Fibroblast of lung (primary cell): ENCODE measurements around the gene NFKBIL1. TPM values are rescaled to one million over a fixed set of nuclear protein-coding genes. Genes with fewer than 3 reads are reported as not detected.
"Not testable (repeated sequence)": the region's sequence is repeated elsewhere in the genome, so short reads cannot be mapped to it uniquely, and the experiment has no call there.

Experiments
- DNase-seq, 2 donors: peaks; one replicate each; pipeline versions ENCODE4 v3.0.0 to v3.0.0-alpha.2; 2010; ENCODE audit warnings: low read depth in 2 of 2
- H2AFZ ChIP-seq: 2 replicates; pipeline ENCODE4 v1.5.1; 2012; ENCODE audit warnings: low read length, control low read depth, inconsistent platforms
- H3K27ac ChIP-seq: 2 replicates; pipeline ENCODE4 v1.5.1; 2011; ENCODE audit warnings: low read length, control low read depth; ENCODE audit not compliant: insufficient read depth
- H3K27me3 ChIP-seq: 2 replicates; pipeline ENCODE4 v1.5.1; 2011; ENCODE audit warnings: mild to moderate bottlenecking, low read length; ENCODE audit not compliant: control insufficient read depth, insufficient read depth
- H3K36me3 ChIP-seq: 2 replicates; pipeline ENCODE4 v1.5.1; 2011; ENCODE audit warnings: low read length; ENCODE audit not compliant: control insufficient read depth, insufficient read depth
- H3K4me1 ChIP-seq: 2 replicates; pipeline ENCODE4 v1.5.1; 2011; ENCODE audit warnings: low read length; ENCODE audit not compliant: control insufficient read depth, insufficient read depth; ENCODE audit errors: extremely low read depth
- H3K4me2 ChIP-seq: 2 replicates; pipeline ENCODE4 v1.5.1; 2011; ENCODE audit warnings: low read length, control low read depth; ENCODE audit not compliant: insufficient read depth; ENCODE audit errors: extremely low read depth
- H3K4me3 ChIP-seq, 4 experiments: fragments of 200-600 bp in 1 of 4; sonication (generic) in 1 of 4; replicated peaks in 1 of 4; 2 replicates each; pipeline ENCODE4 v1.5.1; 2011 to 2016; ENCODE audit warnings: low read length in 4 of 4, low read depth in 3 of 4, mild to moderate bottlenecking in 3 of 4, control low read depth in 2 of 4, inconsistent platforms in 1 of 4, mixed read lengths in 1 of 4; ENCODE audit not compliant: insufficient read depth in 1 of 4; ENCODE audit errors: control extremely low read depth in 1 of 4
- H3K79me2 ChIP-seq: 2 replicates; pipeline ENCODE4 v1.5.1; 2012; ENCODE audit warnings: mild to moderate bottlenecking, low read length, inconsistent platforms; ENCODE audit not compliant: control insufficient read depth, insufficient read depth
- H3K9ac ChIP-seq: 2 replicates; pipeline ENCODE4 v1.5.1; 2011; ENCODE audit warnings: mild to moderate bottlenecking, low read length, control low read depth; ENCODE audit not compliant: insufficient read depth
- H3K9me3 ChIP-seq: 2 replicates; pipeline ENCODE4 v1.5.1; 2012; ENCODE audit warnings: low read depth, low read length; ENCODE audit not compliant: control insufficient read depth, insufficient read depth
- H4K20me1 ChIP-seq: 2 replicates; pipeline ENCODE4 v1.5.1; 2011; ENCODE audit warnings: low read length; ENCODE audit not compliant: control insufficient read depth, insufficient read depth; ENCODE audit errors: extremely low read depth
- CTCF ChIP-seq, 2 donors: IDR thresholded peaks in 1 of 2; conservative IDR thresholded peaks in 1 of 2; 1 replicate in 1 of 2; 2 replicates in 1 of 2; pipeline ENCODE4 v1.5.1; 2011 to 2012; ENCODE audit warnings: low read length in 2 of 2, control low read depth in 1 of 2, inconsistent platforms in 1 of 2, low read depth in 1 of 2, mild to moderate bottlenecking in 1 of 2
- EZH2 ChIP-seq: IDR thresholded peaks from 2 replicates; pipeline ENCODE4 v1.5.1; 2012; ENCODE audit warnings: low read length, control low read depth, mild to moderate bottlenecking; ENCODE audit errors: missing control alignments
- polyA plus RNA-seq, 2 donors: library from polyadenylated mRNA; depleted of rRNA in 1 of 2; stranded (reverse) in 1 of 2; unstranded in 1 of 2; fragments of >200 nt; gene quantifications; 2 replicates each; pipeline ENCODE4 v1.2.1, GENCODE V29; 2011 to 2012; ENCODE audit warnings: missing spikeins in 1 of 2
- total RNA-seq: library from RNA; depleted of rRNA; stranded (reverse); fragments of >200 nt; gene quantifications from 2 replicates; pipeline ENCODE4 v1.2.1, GENCODE V29; 2014

Gene NFKBIL1
- total and polyA plus RNA-seq, 2 donors (not counting 1 experiment from before 2014, with no cell fraction given): 5.1 to 44.3 TPM

DNA sequence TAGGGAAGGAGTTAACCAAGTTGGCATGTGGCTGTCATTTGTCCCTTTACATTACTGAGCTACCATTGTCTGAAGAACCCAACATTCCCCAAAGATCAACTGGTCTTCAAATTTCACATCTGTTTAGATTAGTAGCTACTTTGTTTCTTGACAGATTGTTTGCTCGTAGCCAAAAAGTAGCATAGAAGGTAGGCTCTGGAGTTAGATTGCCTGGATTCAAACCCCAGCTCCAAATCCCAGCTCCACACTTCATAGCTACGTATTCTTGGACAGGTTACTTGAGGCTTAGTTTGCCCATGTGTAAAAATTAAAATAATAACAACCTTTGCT is 1.1 kb downstream of the NFKBIL1 start:
- Histone ChIP-seq H4K20me1 (no peaks in the 10 kb centered on the region), H3K9ac (no peak overlapping the region), H3K27ac (no peak overlapping the region), H3K9me3 (no peaks in the 10 kb centered on the region), H3K4me3 (peak overlapping the region in 2 of 4 experiments; percentile 63 to 71), H3K27me3 (no peaks in the 10 kb centered on the region), H3K4me2 (peak overlapping the region; percentile 80), H3K36me3 (no peaks in the 10 kb centered on the region), H3K79me2 (peaks cover 6% of the 10 kb centered on the region), H2AFZ (no peak overlapping the region), H3K4me1 (peaks cover 6% of the 10 kb centered on the region)
- DNase-seq: no peak
- TF ChIP-seq CTCF (conservative IDR thresholded peaks at IDR 0.05 in 1 of 2, IDR thresholded peaks at IDR 0.05 in 1 of 2; ENCODE audit: low read depth in 1 of 2, low read length in 2 of 2) (no peak), EZH2 (no peak)

DNA sequence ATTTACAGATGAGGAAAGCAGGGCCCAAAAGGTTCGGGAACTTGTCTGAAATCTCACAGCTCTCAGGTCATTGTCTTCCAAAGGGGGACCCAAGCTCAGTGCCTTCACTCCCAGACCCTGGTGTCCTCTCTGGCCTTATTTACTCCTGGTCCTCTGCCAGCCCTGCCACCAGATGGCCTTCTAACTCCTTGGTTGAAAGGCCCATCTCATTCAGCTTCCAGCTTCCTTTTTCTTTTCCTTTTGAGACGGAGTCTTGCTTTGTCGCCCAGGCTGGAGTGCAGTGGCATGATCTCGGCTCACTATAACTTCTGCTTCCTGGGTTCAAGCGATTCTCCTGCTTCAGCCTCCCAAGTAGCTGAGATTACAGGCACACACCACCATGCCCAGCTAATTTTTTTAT is 4.0 kb downstream of the NFKBIL1 start:
- not testable (repeated sequence) for H3K27ac ChIP-seq, H3K4me1 ChIP-seq, H3K9me3 ChIP-seq, H3K79me2 ChIP-seq, H3K4me3 ChIP-seq, H3K27me3 ChIP-seq, H3K36me3 ChIP-seq, H2AFZ ChIP-seq, H4K20me1 ChIP-seq, H3K4me2 ChIP-seq, H3K9ac ChIP-seq
- DNase-seq: peak in 1 of 2 donors; percentile 33

DNA sequence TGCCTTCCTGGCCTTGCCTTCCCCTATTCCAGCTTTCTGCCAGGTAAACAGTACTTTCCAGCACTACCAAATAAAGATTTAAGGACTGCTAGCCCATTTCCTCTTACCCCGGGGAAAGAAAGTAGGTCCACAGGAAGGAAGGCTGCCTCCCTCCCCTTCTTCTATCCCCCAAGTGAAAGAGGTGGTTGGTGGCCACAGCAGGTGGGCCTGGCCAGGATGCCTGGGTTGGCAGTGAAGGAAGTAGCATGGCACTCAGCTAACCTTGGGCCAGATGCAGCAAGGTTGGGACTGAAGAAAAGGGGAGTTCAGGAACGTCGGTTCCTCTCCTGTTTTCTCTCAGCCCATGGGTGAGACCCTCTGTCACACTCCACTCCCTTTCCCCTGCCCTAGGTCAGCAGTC is 8.9 kb downstream of the NFKBIL1 start:
- Histone ChIP-seq H2AFZ (no peak overlapping the region), H3K9ac (no peak overlapping the region), H4K20me1 (no peaks in the 10 kb centered on the region), H3K79me2 (no peaks in the 10 kb centered on the region), H3K36me3 (peaks cover 6% of the 10 kb centered on the region), H3K4me2 (no peak overlapping the region), H3K27ac (no peak overlapping the region), H3K4me3 (no peak overlapping the region), H3K27me3 (no peaks in the 10 kb centered on the region), H3K9me3 (no peaks in the 10 kb centered on the region), H3K4me1 (peaks cover 11% of the 10 kb centered on the region)
- no peak for DNase-seq
- no peak for TF ChIP-seq EZH2
- TF ChIP-seq CTCF (conservative IDR thresholded peaks at IDR 0.05 in 1 of 2, IDR thresholded peaks at IDR 0.05 in 1 of 2; ENCODE audit: low read depth in 1 of 2, low read length in 2 of 2): no peak
